GM18511 (cell line): Measurements from ENCODE around the gene KLK13.

ENCODE experiments used
- ATAC-seq: cut with Tn5 transposase; IDR thresholded peaks from one replicate; pipeline ENCODE4 v1.9.1; 2021; ENCODE audit warnings: mild to moderate bottlenecking, moderate library complexity; ENCODE audit not compliant: unreplicated experiment

The KLK13 gene

GRCh38 chr19:51023946-51024345 is 40.9 kb downstream of the KLK13 start:
- no peak for ATAC-seq

GRCh38 chr19:51022526-51022925 is 42.4 kb downstream of the KLK13 start:
- ATAC-seq, result no peak

GRCh38 chr19:51020988-51021651 is 43.8 kb downstream of the KLK13 start:
- ATAC-seq, result no peak

- ATAC-seq, result no peak
Observed at GRCh38 chr19:51019544-51019925, 45.4 kb downstream of the KLK13 start, which contains the start of gene KLK10. Gene KLK10, minus strand, starts transcription at chr19:51019709. Its CDS starts 579 bp downstream, at chr19:51019130.

- no peak for ATAC-seq
Observed at GRCh38 chr19:51018745-51019543, 45.9 kb downstream of the KLK13 start.

- ATAC-seq, result no peak
Observed at GRCh38 chr19:51016798-51017683, 47.9 kb downstream of the KLK13 start.

- no peak for ATAC-seq
Observed at GRCh38 chr19:51015691-51016267, 49.1 kb downstream of the KLK13 start.

GRCh38 chr19:51014242-51014641 is 50.6 kb downstream of the KLK13 start:
- ATAC-seq, result no peak

GRCh38 chr19:51012661-51013190 is 52.2 kb downstream of the KLK13 start:
- no peak for ATAC-seq

GRCh38 chr19:51010066-51010795 is 54.7 kb downstream of the KLK13 start:
- no peak for ATAC-seq

GRCh38 chr19:51009061-51009891 is 55.6 kb downstream of the KLK13 start:
- no peak for ATAC-seq

GRCh38 chr19:51007488-51007887 is 57.4 kb downstream of the KLK13 start:
- no peak for ATAC-seq

- ATAC-seq, result no peak
Observed at GRCh38 chr19:51006406-51006805, 58.5 kb downstream of the KLK13 start.
